WTC11 (cell line): ENCODE data around the gene ST6GALNAC3. TPM values are rescaled to one million over a fixed set of nuclear protein-coding genes. Genes with fewer than 3 reads are reported as not detected.

ENCODE experiments used
- ATAC-seq: fragments of 200-7000 bp; cut with Tn5 transposase; 2 replicates; pipeline ENCODE4 v1.10.0; 2021; ENCODE audit warnings: mild to moderate bottlenecking, moderate library complexity
- CTCF ChIA-PET: fragments of 300-600 bp; sonication (Branson Sonifier 250); formaldehyde crosslinking; loops from one replicate; lab custom pipeline; 2021; ENCODE audit warnings: antibody characterized with exemption; lab: Charles Lee
- POLR2A ChIA-PET: fragments of 350-600 bp; sonication (Branson Sonifier 250); formaldehyde crosslinking; loops from one replicate; lab custom pipeline; 2021; ENCODE audit warnings: antibody characterized with exemption; lab: Charles Lee
- DNase-seq: peaks from one replicate; pipeline ENCODE4 v3.0.0; 2021; ENCODE audit warnings: low spot score
- H3K27ac Mint-ChIP-seq: 2 replicates; pipeline ENCODE4 v1.8.0; 2021; ENCODE audit warnings: mixed read lengths
- H3K27me3 Mint-ChIP-seq: 2 replicates; pipeline ENCODE4 v1.8.0; 2021; ENCODE audit warnings: low read depth, mild to moderate bottlenecking, moderate library complexity, mixed read lengths
- H3K36me3 Mint-ChIP-seq: 2 replicates; pipeline ENCODE4 v1.8.0; 2021; ENCODE audit warnings: mixed read lengths
- H3K4me1 Mint-ChIP-seq: 2 replicates; pipeline ENCODE4 v1.8.0; 2022; ENCODE audit warnings: mixed read lengths
- H3K4me3 Mint-ChIP-seq: 2 replicates; pipeline ENCODE4 v1.8.0; 2021; ENCODE audit warnings: mild to moderate bottlenecking, moderate library complexity, mixed read lengths
- H3K9me3 Mint-ChIP-seq: 2 replicates; pipeline ENCODE4 v1.8.0; 2021; ENCODE audit warnings: mixed read lengths
- CBFB ChIP-seq: sonication (generic); formaldehyde crosslinking; IDR thresholded peaks from 2 replicates; pipeline ENCODE4 v1.8.1; 2022; ENCODE audit warnings: mild to moderate bottlenecking, low read depth, missing genetic modification reagents
- EMX1 ChIP-seq: fragments of 250-450 bp; sonication (Bioruptor Pico); IDR thresholded peaks from 2 replicates; pipeline ENCODE4 v1.8.0; 2021; ENCODE audit warnings: mild to moderate bottlenecking
- FOXJ3 ChIP-seq: sonication (generic); formaldehyde crosslinking; IDR thresholded peaks from 2 replicates; pipeline ENCODE4 v1.9.0; 2021; ENCODE audit warnings: missing genetic modification reagents, mild to moderate bottlenecking, borderline replicate concordance
- GABPB1 ChIP-seq: sonication (generic); formaldehyde crosslinking; IDR thresholded peaks from 2 replicates; pipeline ENCODE4 v1.8.1; 2023; ENCODE audit warnings: mild to moderate bottlenecking, missing genetic modification reagents
- IRF1 ChIP-seq: sonication (generic); formaldehyde crosslinking; IDR thresholded peaks from 2 replicates; pipeline ENCODE4 v1.8.0; 2023; ENCODE audit warnings: missing genetic modification reagents
- IRF2 ChIP-seq: sonication (generic); formaldehyde crosslinking; IDR thresholded peaks from 2 replicates; pipeline ENCODE4 v1.8.0; 2022; ENCODE audit warnings: low read depth, missing genetic modification reagents, borderline replicate concordance
- MLX ChIP-seq: sonication (generic); formaldehyde crosslinking; IDR thresholded peaks from 2 replicates; pipeline ENCODE4 v1.8.1; 2023; ENCODE audit warnings: mild to moderate bottlenecking, missing genetic modification reagents, moderate library complexity
- NR2C2 ChIP-seq: sonication (generic); formaldehyde crosslinking; IDR thresholded peaks from 2 replicates; pipeline ENCODE4 v1.8.0; 2022; ENCODE audit warnings: mild to moderate bottlenecking, missing genetic modification reagents
- PREB ChIP-seq: sonication (generic); formaldehyde crosslinking; IDR thresholded peaks from 2 replicates; pipeline ENCODE4 v1.8.1; 2022; ENCODE audit warnings: mild to moderate bottlenecking, missing genetic modification reagents, moderate library complexity, borderline replicate concordance
- SMAD4 ChIP-seq: sonication (generic); formaldehyde crosslinking; IDR thresholded peaks from 2 replicates; pipeline ENCODE4 v1.8.0; 2022; ENCODE audit warnings: mild to moderate bottlenecking, missing genetic modification reagents
- STAT6 ChIP-seq: sonication (generic); formaldehyde crosslinking; conservative IDR thresholded peaks from 2 replicates; pipeline ENCODE4 v1.8.1; 2023; ENCODE audit warnings: mild to moderate bottlenecking, low read depth, missing genetic modification reagents, moderate library complexity
- TEAD4 ChIP-seq: sonication (generic); formaldehyde crosslinking; IDR thresholded peaks from 2 replicates; pipeline ENCODE4 v1.8.0; 2022; ENCODE audit warnings: mild to moderate bottlenecking, missing genetic modification reagents
- TP53 ChIP-seq: sonication (generic); formaldehyde crosslinking; IDR thresholded peaks from 2 replicates; pipeline ENCODE4 v1.8.1; 2023; ENCODE audit warnings: mild to moderate bottlenecking, missing genetic modification reagents
- USF1 ChIP-seq: sonication (generic); formaldehyde crosslinking; IDR thresholded peaks from 2 replicates; pipeline ENCODE4 v1.8.0; 2022; ENCODE audit warnings: mild to moderate bottlenecking, missing genetic modification reagents
- ZNF263 ChIP-seq: sonication (generic); formaldehyde crosslinking; IDR thresholded peaks from 2 replicates; pipeline ENCODE4 v1.8.1; 2022; ENCODE audit warnings: low read depth, mild to moderate bottlenecking, moderate library complexity, missing genetic modification reagents
- ZNF317 ChIP-seq: sonication (generic); formaldehyde crosslinking; IDR thresholded peaks from 2 replicates; pipeline ENCODE4 v1.8.1; 2023; ENCODE audit warnings: low read depth, mild to moderate bottlenecking, moderate library complexity, missing genetic modification reagents, borderline replicate concordance
- ZNF396 ChIP-seq: fragments of 250-450 bp; sonication (Bioruptor Pico); IDR thresholded peaks from 2 replicates; pipeline ENCODE4 v1.8.0; 2021; ENCODE audit warnings: mild to moderate bottlenecking, moderate library complexity, borderline replicate concordance
- total RNA-seq: library from RNA; stranded (reverse); gene quantifications from 3 replicates; pipeline ENCODE4 v1.2.3, GENCODE V29; 2021
- TF ChIP-seq, protein P1 (sequence below): sonication (generic); formaldehyde crosslinking; IDR thresholded peaks from 2 replicates; pipeline ENCODE4 v1.8.1; 2023; ENCODE audit warnings: mild to moderate bottlenecking, missing genetic modification reagents, borderline replicate concordance
- TF ChIP-seq, protein P2 (sequence below): fragments of 250-450 bp; sonication (Bioruptor Pico); IDR thresholded peaks from 2 replicates; pipeline ENCODE4 v1.9.0; 2021; ENCODE audit warnings: mild to moderate bottlenecking
- TF ChIP-seq, protein P3 (sequence below): sonication (generic); formaldehyde crosslinking; IDR thresholded peaks from 2 replicates; pipeline ENCODE4 v1.8.1; 2023; ENCODE audit warnings: mild to moderate bottlenecking, missing genetic modification reagents, moderate library complexity

Gene ST6GALNAC3
- total RNA-seq, 1 experiment from 2014 or later: 11.9 TPM

DNA sequence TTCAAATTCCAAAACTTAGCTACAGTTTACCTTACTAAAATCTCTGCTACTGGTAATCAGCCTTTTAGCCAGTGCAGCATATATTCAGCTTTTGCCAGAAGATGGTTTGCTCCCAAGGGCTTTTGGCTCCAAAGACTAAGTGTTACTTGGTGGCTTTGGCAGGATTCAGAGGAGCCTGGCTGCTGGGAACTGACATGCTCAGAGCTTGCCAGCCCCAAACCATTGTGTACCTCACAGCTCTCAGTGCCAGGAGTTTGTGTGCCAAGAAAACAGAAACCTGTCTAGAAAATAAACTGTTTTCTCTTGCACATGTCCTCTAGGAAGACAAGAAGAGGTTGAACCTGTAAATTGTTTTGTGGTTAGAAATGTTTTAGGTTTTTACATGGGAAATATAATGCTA is 315.9 kb downstream of the ST6GALNAC3 start:
- Mint-ChIP-seq H3K36me3 (no peaks in the 10 kb centered on the region), H3K4me1 (peaks cover 13% of the 10 kb centered on the region), H3K9me3 (0 out of 2 replicates have a peak, but pooled peaks cover 4% of the 10 kb centered on the region), H3K27ac (no peak overlapping the region), H3K27me3 (no peaks in the 10 kb centered on the region), H3K4me3 (no peak overlapping the region)
- DNase-seq: no peak
- POLR2A ChIA-PET: no interaction called here
- CTCF ChIA-PET: no interaction called here
- ATAC-seq: no peak
- no peak for TF ChIP-seq CBFB (CRISPR knock-in tag)
- no peak for TF ChIP-seq SMAD4 (CRISPR knock-in tag)
- no peak for TF ChIP-seq USF1
- no peak for TF ChIP-seq ZNF263
- TF ChIP-seq IRF1: no peak
- no peak for TF ChIP-seq FOXJ3 (CRISPR knock-in tag)
- no peak for TF ChIP-seq IRF2
- TF ChIP-seq ZNF317 (CRISPR knock-in tag): no peak
- TF ChIP-seq, protein P1, sequence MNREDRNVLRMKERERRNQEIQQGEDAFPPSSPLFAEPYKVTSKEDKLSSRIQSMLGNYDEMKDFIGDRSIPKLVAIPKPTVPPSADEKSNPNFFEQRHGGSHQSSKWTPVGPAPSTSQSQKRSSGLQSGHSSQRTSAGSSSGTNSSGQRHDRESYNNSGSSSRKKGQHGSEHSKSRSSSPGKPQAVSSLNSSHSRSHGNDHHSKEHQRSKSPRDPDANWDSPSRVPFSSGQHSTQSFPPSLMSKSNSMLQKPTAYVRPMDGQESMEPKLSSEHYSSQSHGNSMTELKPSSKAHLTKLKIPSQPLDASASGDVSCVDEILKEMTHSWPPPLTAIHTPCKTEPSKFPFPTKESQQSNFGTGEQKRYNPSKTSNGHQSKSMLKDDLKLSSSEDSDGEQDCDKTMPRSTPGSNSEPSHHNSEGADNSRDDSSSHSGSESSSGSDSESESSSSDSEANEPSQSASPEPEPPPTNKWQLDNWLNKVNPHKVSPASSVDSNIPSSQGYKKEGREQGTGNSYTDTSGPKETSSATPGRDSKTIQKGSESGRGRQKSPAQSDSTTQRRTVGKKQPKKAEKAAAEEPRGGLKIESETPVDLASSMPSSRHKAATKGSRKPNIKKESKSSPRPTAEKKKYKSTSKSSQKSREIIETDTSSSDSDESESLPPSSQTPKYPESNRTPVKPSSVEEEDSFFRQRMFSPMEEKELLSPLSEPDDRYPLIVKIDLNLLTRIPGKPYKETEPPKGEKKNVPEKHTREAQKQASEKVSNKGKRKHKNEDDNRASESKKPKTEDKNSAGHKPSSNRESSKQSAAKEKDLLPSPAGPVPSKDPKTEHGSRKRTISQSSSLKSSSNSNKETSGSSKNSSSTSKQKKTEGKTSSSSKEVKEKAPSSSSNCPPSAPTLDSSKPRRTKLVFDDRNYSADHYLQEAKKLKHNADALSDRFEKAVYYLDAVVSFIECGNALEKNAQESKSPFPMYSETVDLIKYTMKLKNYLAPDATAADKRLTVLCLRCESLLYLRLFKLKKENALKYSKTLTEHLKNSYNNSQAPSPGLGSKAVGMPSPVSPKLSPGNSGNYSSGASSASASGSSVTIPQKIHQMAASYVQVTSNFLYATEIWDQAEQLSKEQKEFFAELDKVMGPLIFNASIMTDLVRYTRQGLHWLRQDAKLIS (CRISPR knock-in tag): no peak
- TF ChIP-seq MLX: no peak
- TF ChIP-seq, protein P2, sequence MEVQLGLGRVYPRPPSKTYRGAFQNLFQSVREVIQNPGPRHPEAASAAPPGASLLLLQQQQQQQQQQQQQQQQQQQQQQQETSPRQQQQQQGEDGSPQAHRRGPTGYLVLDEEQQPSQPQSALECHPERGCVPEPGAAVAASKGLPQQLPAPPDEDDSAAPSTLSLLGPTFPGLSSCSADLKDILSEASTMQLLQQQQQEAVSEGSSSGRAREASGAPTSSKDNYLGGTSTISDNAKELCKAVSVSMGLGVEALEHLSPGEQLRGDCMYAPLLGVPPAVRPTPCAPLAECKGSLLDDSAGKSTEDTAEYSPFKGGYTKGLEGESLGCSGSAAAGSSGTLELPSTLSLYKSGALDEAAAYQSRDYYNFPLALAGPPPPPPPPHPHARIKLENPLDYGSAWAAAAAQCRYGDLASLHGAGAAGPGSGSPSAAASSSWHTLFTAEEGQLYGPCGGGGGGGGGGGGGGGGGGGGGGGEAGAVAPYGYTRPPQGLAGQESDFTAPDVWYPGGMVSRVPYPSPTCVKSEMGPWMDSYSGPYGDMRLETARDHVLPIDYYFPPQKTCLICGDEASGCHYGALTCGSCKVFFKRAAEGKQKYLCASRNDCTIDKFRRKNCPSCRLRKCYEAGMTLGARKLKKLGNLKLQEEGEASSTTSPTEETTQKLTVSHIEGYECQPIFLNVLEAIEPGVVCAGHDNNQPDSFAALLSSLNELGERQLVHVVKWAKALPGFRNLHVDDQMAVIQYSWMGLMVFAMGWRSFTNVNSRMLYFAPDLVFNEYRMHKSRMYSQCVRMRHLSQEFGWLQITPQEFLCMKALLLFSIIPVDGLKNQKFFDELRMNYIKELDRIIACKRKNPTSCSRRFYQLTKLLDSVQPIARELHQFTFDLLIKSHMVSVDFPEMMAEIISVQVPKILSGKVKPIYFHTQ (CRISPR knock-in tag): no peak
- TF ChIP-seq, protein P3, sequence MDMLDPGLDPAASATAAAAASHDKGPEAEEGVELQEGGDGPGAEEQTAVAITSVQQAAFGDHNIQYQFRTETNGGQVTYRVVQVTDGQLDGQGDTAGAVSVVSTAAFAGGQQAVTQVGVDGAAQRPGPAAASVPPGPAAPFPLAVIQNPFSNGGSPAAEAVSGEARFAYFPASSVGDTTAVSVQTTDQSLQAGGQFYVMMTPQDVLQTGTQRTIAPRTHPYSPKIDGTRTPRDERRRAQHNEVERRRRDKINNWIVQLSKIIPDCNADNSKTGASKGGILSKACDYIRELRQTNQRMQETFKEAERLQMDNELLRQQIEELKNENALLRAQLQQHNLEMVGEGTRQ (CRISPR knock-in tag): no peak
- no peak for TF ChIP-seq GABPB1 (CRISPR knock-in tag)
- TF ChIP-seq NR2C2 (CRISPR knock-in tag): no peak
- TF ChIP-seq ZNF396: no peak

- 0 out of 2 replicates have a peak, but pooled peaks cover 8% of the 10 kb centered on the region for H3K9me3 Mint-ChIP-seq
- H3K36me3 Mint-ChIP-seq: no peaks in the 10 kb centered on the region
- ATAC-seq: no peak
- H3K4me3 Mint-ChIP-seq: no peak overlapping the region
- peaks cover 13% of the 10 kb centered on the region for H3K4me1 Mint-ChIP-seq
- POLR2A ChIA-PET: no interaction called here
- no peak overlapping the region for H3K27ac Mint-ChIP-seq
- CTCF ChIA-PET: no interaction called here
- no peak for DNase-seq
- no peaks in the 10 kb centered on the region for H3K27me3 Mint-ChIP-seq
- TF ChIP-seq TEAD4 (CRISPR knock-in tag): no peak
- no peak for TF ChIP-seq SMAD4 (CRISPR knock-in tag)
- no peak for TF ChIP-seq CBFB (CRISPR knock-in tag)
- TF ChIP-seq EMX1 (CRISPR knock-in tag): no peak
- no peak for TF ChIP-seq STAT6 (CRISPR knock-in tag)
- no peak for TF ChIP-seq USF1
- no peak for TF ChIP-seq PREB (CRISPR knock-in tag)
- no peak for TF ChIP-seq TP53 (CRISPR knock-in tag)
Measured at GRCh38 chr1:76395059-76395458, 320.5 kb downstream of the ST6GALNAC3 start.
